ENCODE measurements around the gene CDK10.

Gene CDK10

GRCh38 chr16:89710709-89711564 lies 24.4 kb downstream of the CDK10 start:
- in situ Hi-C loops (cut with HindIII; ENCODE audit: low sequenced_read_pairs): loop anchor here (5.0 kb wide), 2 partner anchors 46 to 149 kb away; partner anchors contain the start of gene RPL13

- in situ Hi-C loops (cut with HindIII; ENCODE audit: low sequenced_read_pairs): loop anchor here (5.0 kb wide), 2 partner anchors 46 to 149 kb away; partner anchors contain the start of gene RPL13
These were observed 25.2 kb downstream of the CDK10 start for GRCh38 chr16:89711601-89712273.

GRCh38 chr16:89712274-89712781 lies 25.8 kb downstream of the CDK10 start:
- in situ Hi-C loops (cut with HindIII; ENCODE audit: low sequenced_read_pairs): loop anchor here (5.0 kb wide), 2 partner anchors 45 to 150 kb away; partner anchors contain the start of gene RPL13

- in situ Hi-C loops (cut with HindIII; ENCODE audit: low sequenced_read_pairs): no loop called here
These were observed 30.0 kb downstream of the CDK10 start for GRCh38 chr16:89716493-89716892.

- in situ Hi-C loops (cut with HindIII; ENCODE audit: low sequenced_read_pairs): no loop called here
These were observed 30.6 kb downstream of the CDK10 start for GRCh38 chr16:89716916-89717687.

- in situ Hi-C loops (cut with HindIII; ENCODE audit: low sequenced_read_pairs): no loop called here
These were observed 31.4 kb downstream of the CDK10 start for GRCh38 chr16:89717688-89718505.

GRCh38 chr16:89720551-89720812 lies 34.0 kb downstream of the CDK10 start:
- in situ Hi-C loops (cut with HindIII; ENCODE audit: low sequenced_read_pairs): no loop called here

GRCh38 chr16:89720813-89721545 lies 34.5 kb downstream of the CDK10 start, which contains the start of the genes VPS9D1 and ZNF276:
Gene VPS9D1 (minus strand): TSS chr16:89720898. CDS start chr16:89720861, 37 bp downstream.
Gene ZNF276 (plus strand): TSS chr16:89721537. CDS start chr16:89721641, 104 bp downstream.
- in situ Hi-C loops (cut with HindIII; ENCODE audit: low sequenced_read_pairs): no loop called here

- in situ Hi-C loops (cut with HindIII; ENCODE audit: low sequenced_read_pairs): no loop called here
These were observed 35.3 kb downstream of the CDK10 start for GRCh38 chr16:89721546-89722391.

- in situ Hi-C loops (cut with HindIII; ENCODE audit: low sequenced_read_pairs): no loop called here
These were observed 36.1 kb downstream of the CDK10 start for GRCh38 chr16:89722392-89723278.

GRCh38 chr16:89723279-89724250 lies 37.1 kb downstream of the CDK10 start:
- in situ Hi-C loops (cut with HindIII; ENCODE audit: low sequenced_read_pairs): no loop called here

- in situ Hi-C loops (cut with HindIII; ENCODE audit: low sequenced_read_pairs): no loop called here
These were observed 41.1 kb downstream of the CDK10 start for GRCh38 chr16:89727406-89728120.

GRCh38 chr16:89729293-89729692 lies 42.8 kb downstream of the CDK10 start:
- in situ Hi-C loops (cut with HindIII; ENCODE audit: low sequenced_read_pairs): no loop called here

GRCh38 chr16:89729863-89730593 lies 43.5 kb downstream of the CDK10 start:
- in situ Hi-C loops (cut with HindIII; ENCODE audit: low sequenced_read_pairs): loop anchor here (5.0 kb wide), 2 partner anchors 43 to 67 kb away; partner anchors contain the start of gene CDK10
